Fibroblast of skin of right quadriceps (primary cell): Measurements from ENCODE around the gene CACNA1D.

Source experiments
- DNase-seq: peaks from one replicate; pipeline ENCODE4 v3.0.0-alpha.2; 2013

The CACNA1D gene

DNA sequence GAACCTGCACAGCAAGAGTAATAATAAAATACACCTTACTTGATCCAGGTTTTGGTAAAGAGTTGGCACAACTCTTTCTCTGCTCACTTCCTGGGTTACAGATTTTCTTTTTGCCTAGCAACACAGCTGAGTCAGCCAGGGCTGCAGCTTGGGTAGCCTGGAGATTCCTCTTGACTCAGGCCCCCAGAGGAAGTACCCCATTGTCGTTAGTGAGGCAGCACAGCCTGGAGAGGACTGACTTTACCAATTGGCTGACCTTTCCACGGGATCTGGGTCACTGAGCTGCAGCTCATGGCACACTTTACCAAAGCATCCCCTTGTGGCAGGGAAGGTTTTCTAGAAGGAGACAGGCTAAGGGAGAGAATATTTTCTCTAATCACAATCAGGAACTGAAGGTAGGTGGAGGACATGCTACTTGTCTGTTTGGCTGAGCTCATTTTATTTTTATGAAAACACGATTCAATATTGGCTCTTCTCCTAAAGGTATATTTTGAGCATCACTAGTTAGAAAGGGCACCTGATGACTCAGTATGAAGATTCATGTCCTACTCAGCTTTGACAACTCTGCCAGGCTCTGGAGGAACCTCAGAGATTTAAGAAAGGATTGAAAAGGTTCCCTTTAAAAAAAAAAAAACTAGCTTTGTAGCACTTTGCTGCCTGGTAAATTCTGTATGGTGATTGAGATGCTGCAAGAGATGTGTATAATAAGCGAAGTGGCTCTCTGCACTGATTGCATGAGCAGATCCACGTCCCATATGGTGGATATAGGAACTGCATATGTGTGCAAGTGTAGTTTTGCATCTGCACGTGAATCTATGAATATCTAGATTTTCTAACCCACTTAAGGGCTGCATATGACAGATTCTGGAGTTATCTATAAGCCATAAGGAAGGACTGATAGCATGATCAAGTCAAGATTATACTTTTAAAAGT is 227.0 kb downstream of the CACNA1D start:
- peak; percentile 44 for DNase-seq

DNA sequence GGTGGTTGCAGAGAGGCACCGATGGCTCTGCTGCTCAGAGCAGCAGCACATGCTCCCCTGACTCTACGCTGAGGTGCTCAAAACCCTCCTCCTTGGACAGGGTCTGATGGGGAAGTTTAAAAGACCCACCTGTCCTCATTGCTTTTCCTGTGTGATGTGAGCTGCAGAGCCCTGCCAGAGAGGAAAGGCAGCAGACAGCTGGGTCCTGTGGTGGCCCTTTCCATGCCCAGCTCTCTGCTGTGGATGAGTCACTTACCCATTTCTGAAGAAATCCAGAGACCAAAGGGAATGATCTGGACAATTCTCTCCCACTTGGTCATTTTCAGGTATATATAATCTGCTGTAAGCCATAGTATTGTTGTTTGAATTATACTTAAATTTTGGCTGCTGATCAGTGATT is 230.2 kb downstream of the CACNA1D start:
- no peak for DNase-seq

DNA sequence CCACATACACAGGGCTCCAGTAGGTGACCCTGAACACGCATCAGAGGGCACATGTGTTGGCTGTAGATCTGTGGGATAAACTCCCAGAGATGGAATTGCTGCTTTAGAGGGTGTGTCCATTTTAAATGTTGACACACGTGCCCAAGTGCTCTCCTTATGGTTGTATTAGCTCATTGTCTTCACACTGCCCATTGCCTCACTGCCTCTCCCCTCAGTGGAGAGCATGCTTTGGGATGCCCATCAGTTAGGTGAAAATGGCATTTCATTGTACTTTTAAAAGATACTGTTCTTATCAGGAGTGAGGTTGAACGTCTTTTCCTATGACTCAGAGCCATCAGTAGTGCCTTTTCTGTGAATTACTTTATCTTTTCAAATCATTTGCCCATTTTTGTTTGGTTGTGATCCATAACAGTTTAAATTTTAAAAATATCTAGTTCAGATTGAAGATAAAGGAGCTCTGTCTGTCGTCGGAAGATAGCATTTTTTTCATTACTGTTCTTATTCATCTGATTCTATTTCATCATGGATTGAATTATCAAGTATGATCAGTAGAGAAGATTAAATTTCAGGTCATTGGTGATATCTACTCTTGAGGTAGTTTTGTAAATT is 231.1 kb downstream of the CACNA1D start:
- no peak for DNase-seq

DNA sequence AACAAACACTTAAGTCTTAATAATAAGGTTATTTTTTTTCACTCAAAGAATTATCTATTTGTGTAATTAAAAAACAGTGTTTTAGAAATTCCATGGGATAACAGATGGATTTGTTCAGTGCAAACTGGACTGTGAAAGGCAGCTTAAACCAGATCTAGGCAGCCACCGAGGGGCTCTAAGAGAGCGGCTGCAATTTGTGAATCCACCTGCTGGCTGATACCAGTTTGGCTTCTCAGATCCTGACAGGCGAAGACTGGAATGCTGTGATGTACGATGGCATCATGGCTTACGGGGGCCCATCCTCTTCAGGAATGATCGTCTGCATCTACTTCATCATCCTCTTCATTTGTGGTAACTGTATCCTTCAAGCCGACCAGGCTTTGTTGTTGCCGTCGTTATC is 232.2 kb downstream of the CACNA1D start:
- DNase-seq, result no peak

DNA sequence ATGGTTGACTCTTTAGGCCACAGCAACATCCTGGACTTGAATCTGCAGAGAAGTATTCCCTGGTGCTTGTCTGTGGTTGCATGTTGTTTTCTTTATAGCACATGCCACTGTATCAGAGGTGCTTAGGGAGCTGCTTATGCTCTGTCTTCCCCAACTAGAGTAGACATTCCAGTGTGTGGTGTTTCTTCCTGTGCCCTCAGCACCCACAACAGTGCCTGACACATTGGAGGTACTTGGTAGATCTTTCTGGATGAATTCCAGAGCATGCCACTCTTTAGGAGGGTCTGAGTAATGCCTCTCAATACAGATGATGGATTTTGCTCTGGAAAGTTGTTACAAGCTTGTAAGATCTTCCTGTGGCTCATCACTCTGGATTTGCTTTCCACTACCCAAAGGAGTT is 234.2 kb downstream of the CACNA1D start:
- DNase-seq, result peak; percentile 20

DNA sequence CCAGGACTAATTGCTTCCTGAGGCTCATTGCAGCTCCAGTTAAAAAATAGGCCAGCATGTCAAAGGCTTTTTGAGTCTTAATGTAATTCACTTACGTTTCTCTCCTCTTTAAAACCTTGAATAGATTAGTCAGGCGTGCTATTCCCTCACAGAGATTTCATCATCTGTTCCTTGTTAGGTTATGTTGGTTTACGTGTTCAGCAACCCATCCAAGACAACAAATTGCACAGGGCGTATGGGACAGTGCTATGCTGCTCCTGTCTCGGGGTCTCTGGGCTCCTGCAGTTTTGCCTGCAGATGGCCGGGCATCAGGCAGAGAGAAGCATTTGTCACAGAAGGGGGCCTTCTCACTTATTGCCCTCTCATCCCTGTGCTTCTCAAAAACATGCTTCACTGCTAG is 234.7 kb downstream of the CACNA1D start:
- DNase-seq, result peak; percentile 47

DNA sequence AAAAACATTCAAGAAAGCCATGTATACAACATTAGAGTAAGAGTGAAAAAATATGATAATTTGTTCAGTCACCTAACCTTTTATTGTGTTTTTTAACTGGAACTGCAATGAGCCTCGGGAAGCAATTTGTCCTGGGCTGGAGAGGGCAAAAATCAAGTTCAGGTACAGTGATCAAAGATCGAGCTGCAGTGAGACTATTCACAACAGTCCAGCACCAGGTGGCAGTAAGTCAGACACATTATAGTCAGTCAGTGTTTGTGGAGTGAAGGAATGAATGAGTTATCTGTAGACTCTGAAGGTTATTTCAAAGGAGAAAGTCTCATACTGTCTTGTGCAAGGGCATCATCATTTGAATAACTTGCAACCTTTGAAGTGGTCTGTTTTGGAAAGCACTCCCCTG is 235.2 kb downstream of the CACNA1D start:
- DNase-seq, result no peak

DNA sequence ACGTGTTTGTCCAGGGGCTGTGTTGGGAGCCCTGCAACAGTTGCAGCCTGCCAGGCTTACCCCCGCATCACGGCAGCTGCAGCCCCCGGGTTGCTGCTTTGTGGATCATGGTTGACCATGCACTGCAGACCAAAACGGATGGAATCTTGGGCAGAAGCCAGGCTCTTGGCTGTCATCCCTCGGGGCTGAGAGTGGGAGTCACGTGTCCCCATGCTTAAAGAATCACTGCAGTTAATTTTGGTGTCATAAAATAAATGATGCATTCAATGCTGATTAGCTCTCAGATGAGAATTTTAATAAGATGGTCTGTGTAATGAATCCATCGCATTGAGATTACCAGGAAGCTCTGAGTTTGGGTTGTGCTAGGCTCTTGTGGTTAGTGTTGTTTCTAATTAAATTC is 236.2 kb downstream of the CACNA1D start:
- peak; percentile 50 for DNase-seq

DNA sequence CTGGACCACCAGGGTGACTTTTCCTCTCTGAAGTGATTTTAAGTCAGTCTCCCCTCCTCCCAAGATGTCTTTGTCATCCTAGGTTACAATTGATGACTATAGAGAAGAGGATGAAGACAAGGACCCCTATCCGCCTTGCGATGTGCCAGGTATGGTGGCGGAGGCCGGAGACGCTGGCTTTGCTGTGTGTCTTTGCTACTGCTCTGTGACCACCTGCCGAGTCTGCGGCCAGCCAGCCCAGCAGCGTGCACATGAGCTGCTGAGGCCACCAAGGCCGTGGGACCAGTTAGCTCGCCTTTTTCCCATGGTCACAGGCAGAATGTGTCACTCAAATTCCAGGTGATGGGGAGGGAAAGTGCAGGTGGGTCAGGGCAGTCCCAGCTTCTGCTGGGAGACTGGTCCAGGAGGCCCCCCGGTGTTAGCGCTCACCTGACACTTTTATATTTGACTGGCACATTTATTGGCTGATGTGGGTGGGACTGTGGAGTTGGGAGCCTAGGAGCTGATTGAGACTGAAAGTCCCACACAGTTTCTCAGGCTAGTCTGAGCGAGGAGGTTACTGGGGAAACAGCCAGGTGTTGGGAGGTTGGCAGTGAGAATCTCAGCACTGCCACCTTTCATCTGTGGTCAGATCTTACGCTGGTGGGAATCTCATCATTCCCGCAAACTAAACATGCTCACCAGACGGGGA is 237.7 kb downstream of the CACNA1D start:
- DNase-seq, result no peak

DNA sequence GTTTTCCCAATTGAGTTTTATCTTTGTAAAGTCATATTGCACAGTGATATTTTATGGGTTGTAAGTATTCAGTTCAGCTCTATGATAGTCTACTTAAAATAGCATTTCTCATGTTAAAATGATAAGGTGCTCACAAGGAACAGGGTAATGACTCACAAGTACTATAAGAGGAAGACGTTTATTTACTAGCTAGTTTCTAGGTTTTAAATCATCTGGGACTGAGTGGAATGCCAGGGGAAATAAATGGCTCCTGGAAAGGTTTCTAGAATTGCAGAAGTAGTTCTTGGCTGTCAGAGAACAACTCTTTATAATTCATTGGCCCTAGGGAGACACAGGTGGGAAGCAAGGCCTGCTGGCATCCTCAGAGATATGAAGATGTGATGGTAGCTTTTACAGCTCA is 239.0 kb downstream of the CACNA1D start:
- no peak for DNase-seq

DNA sequence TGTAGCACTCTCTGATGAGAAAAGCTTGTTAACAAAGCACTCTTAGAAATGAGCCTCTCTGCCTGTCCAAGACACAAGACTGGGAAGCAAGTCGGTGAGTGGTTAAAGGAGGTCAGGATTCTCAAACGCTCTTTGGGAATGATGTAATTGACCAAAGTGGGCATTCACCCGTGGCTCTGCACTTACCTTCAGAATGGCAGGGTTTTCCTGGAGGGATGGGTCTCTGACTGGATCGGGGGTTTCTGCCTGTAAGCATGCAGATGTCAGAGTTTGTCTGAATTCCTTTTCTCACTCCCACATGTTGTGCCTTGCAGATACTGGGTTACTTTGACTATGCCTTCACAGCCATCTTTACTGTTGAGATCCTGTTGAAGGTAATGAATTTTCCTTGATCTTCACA is 245.6 kb downstream of the CACNA1D start:
- no peak for DNase-seq

DNA sequence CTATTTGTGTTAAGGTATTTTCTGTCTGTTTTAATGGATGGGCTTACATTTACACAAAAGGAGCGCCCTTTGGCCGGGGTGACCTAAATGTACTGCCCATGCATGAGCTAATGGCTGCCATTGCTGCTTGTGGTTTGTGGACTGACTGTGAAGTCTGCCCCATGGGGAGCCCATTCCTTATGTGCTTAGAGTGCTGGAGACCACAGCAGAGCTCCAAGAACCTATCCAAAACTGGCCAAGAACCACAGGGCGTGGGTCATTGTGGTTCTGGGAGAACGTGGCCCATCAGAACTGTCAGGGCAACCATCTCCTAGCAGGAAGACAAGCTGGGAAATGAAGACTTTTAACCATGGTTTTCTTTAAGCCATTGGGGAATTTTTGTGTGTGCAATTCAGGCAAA is 246.5 kb downstream of the CACNA1D start:
- no peak for DNase-seq

DNA sequence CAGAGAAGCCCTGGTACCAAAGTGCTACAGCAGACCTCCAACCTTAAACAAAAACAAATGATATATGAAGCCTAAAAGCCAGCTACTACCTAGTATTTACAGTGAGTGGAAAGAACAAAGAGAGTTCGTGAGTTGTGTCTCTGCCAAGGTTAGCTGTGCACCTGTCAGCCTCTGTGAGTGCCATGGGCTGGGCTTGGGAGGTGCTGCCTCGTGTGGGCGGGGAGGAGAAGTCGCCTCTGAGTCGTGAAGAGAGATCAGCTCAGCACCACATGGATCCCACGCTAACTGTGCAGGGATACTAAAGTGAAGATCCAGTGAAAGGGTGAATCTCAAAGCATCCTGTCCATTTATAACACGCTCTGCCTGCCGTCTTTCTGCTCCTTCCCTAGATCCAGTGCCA is 249.9 kb downstream of the CACNA1D start:
- no peak for DNase-seq

DNA sequence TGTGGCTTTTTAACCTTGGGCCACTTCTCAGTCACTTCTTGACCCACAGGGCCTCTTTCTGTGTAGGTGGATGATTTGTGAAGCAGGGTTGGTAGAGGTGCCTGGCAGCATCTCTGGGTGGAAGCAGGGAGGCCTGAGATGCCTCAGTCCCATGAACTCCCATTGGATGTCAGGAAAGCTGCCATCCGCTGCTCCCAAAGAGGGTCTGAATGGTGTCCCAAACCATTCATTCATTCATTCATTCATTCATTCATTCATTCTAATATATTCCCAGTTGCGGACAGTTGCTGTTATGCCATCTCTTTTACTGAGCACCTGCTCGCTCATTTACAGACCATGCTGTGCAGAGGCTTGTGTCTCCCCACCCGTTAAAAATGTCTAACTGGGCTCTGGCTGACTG is 253.1 kb downstream of the CACNA1D start:
- DNase-seq, result no peak

DNA sequence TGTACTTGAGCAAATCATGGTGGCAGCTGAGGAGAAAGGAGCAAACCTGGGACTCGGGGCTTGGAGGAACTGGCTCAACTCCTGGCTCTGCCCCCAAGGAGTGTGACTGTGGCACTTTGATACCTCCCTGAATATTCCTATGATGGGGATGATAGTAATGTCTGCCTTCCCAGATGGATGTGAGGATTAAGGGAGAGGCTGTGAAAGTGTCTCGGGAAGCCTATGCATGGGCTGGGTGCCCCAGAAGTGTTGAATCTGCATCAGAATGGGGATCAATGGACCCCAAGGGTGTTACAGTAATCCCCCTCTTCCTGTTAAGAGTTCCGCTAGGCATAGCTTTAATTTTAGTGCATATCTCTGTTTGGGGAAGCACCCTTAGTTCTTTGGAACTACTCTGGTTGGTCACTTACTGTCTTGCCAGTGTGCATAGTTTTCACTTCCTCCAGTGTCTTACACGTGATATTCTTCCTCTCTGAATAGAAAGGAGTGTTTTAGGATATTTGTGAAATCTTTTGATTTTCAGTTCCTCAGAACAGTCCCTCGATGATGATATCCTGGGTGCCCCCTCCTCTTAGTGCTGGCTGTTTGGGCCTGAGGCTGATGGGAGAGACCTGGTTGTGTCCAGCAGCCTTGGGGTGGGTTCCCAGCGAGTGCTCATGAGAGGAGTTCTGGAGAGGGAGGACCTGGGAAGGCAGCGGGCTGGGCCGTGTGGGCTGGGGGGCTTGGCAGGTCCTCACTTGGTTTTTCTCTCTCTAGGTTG is 254.3 kb downstream of the CACNA1D start:
- no peak for DNase-seq

DNA sequence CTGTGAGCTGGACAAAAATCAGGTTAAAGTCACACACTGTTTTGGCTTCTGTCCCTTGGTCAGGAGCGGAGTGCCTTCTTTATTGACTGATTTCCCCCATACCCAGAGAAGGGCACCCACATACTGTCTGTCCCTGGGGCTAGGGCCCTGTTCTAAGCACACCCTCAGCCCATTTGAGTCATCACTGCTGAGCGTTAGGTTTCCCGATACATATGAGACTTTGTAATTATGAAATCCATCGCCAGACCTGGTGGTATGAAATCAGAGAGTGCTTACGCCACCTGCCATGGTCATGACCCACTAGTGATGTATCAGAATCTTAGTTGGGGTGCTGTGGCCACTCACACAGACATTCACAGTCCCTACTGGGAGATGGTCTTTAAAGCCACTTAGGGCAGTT is 255.0 kb downstream of the CACNA1D start:
- DNase-seq, result no peak

DNA sequence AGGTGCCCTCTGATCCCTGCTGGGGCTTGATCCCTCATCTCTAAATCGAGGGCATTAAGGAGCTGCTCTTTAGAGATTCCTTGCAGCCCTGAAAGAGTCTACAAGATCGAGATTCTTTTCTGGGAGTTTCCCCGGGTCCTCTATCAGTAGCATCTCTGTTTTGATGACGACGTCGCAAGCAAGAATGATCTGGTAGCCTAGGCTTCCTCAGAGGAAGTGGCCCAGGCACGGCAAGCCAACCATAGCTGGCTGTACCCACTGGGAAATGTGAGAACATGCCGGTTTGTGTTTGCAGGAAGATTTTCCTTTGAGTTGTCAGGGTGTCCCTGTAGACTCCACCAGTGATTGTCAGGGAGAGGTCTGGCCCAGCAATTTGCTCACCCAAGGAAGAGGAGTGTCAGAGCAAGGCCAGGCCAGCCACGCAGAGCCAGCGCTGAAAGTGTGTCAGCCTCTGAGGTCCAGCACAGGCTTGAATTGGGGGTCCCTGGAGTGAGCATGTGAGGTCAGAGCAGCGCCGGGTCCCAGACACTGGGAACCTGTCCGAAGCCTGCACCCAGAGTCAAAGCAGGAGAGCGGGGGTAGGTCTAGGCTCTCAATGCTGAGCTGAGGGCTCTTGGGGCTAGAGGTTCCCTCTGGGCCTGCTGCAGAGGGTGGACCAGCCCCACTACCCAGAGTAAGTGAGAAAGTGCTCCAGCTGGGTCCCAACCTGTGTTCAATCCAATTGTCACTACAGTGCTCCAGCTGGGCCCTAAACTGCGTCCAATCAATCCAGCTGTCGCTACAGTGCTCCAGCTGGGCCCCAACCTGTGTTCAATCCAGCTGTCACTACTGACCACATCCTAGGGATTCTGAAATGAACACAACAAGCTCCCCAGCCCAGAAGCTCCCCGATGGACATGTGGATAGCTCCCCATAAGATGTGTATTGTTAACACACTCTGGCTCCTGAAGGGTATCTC is 256.1 kb downstream of the CACNA1D start:
- DNase-seq, result no peak

DNA sequence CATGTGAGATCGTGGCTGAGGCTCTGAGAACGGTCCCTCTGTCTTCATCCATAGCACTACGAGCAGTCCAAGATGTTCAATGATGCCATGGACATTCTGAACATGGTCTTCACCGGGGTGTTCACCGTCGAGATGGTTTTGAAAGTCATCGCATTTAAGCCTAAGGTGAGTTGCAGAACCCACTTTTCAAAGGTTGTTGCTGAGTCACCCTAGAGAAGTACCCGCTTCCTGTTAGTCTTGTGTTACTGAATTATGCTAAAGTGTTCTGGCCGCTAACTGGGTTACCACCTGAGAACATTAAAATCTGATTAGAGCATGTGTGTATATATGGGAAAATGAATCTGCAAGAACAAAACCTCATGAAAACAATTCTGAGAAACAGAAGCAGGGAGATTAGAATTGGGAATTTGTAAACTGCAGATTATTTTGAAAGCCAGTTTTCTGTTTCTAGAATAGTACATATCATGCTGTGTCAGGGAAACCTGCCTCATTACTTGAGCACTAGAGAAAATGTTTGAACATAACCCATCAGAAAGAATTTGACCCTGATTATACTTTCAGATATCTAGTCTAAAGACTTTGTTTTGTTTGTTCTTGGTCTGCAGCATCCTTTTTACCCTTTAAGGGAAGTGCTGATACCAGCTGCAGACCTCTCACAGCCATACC is 259.2 kb downstream of the CACNA1D start:
- DNase-seq, result no peak

DNA sequence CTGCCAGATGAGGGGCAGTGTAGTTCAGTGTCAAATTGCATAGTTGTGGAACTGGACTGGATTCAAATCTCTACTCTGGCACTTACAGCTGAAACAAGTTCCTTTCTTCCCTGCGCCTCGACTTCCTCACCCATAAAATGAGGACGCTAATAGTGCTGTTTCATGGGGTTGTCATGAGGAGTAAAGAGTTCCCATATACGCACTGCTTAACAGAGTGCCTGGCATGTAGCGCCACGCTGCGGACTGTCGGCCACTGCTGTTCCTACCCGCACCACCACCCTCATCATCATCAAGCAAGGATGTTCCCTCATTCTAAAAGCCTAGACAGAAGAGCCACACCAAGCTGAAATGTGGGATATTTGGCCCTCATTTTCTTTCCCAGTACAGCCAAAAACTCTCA is 259.9 kb downstream of the CACNA1D start:
- DNase-seq, result no peak

DNA sequence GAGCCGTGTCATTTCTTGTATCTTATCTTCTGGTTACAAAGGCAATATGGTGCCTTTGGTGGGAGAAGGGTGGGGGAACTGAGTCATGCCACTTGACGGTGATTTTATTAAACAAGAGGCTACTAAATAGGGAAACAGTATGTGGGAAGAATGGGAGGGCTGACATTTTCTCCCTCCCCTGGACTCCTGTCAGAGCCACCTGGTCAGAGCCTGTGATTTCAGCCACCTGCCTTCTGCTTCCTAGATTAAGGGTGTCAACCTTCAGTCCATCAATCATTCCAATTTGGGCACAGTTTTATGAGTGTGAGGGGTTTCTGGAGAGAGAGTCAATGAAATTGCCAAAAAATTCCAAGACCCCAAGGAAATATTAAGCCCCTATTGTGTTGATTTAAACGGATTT is 264.4 kb downstream of the CACNA1D start:
- no peak for DNase-seq

DNA sequence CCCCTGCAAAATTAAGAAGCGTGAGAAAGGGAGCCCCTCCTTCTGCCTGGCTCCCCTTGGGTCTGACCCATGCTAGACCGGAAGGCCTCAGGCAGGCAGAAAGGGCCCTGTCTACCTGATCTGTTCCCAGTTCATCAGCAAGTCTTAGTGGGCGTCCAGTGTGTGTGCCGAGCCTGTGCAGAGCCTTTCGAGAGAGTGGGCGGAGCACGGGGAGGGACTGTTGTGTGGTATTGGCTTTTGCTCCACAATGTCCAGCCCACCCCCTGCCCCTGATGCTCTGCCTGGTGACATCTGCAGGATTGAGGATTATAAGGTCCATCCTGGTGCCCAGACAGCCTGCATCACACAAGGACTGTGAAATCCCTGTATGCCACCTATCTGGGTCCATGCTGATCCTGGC is 268.9 kb downstream of the CACNA1D start:
- DNase-seq, result no peak
